Stimulated activated CD8-positive, alpha-beta memory T cell treated with anti-CD3 and anti-CD28 coated beads, Interleukin-12 subunit alpha, Interleukin-12 subunit beta, amount 100 ng/mL, for 1 hour (primary cell): Measurements from ENCODE around the gene POLR2J.
A peak's percentile ranks its signal among the peaks of the same experiment; 100 is the strongest.
"Not testable (repeated sequence)": the region's sequence is repeated elsewhere in the genome, so short reads cannot be mapped to it uniquely, and the experiment has no call there.

Experiments
- DNase-seq: peaks from one replicate; pipeline ENCODE4 v3.0.0-alpha.2; 2020; ENCODE audit warnings: low read depth

POLR2J gene

GRCh38 chr7:102478314-102479208, at the start of gene POLR2J:
Gene POLR2J, minus strand, starts transcription at chr7:102478922. Its CDS starts 62 bp downstream, at chr7:102478860.
- peak; percentile 81 for DNase-seq

- DNase-seq = not testable (repeated sequence)
Observed at GRCh38 chr7:102527822-102528793, 49.4 kb upstream of the POLR2J start.

- DNase-seq = not testable (repeated sequence)
Observed at GRCh38 chr7:102527182-102527581, 48.5 kb upstream of the POLR2J start.

GRCh38 chr7:102524803-102525202, 46.1 kb upstream of the POLR2J start:
- not testable (repeated sequence) for DNase-seq

DNA sequence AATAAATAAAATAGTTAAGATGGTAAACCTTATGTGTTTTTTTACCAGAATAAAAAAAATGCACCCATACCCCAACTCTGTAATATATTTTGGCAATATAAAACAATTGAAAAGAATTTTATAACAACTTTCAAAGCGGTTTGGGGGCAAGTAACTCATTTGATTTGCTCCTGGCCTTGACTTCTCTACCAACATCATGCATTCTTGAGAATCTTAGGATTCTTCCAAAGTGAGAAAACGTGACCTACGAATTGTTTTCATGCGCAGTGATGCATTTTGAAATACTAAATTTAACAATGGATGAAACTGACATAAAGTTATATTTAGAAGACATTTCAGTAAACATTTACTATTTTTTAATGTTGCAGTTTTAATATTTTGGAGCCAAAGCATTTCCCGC, 42.1 kb upstream of the POLR2J start:
- not testable (repeated sequence) for DNase-seq

- not testable (repeated sequence) for DNase-seq
Observed at GRCh38 chr7:102517550-102518147, 38.9 kb upstream of the POLR2J start, which contains the start of gene RASA4B. Gene RASA4B, minus strand, starts transcription at chr7:102517777. Its CDS starts 67 bp downstream, at chr7:102517710.

DNA sequence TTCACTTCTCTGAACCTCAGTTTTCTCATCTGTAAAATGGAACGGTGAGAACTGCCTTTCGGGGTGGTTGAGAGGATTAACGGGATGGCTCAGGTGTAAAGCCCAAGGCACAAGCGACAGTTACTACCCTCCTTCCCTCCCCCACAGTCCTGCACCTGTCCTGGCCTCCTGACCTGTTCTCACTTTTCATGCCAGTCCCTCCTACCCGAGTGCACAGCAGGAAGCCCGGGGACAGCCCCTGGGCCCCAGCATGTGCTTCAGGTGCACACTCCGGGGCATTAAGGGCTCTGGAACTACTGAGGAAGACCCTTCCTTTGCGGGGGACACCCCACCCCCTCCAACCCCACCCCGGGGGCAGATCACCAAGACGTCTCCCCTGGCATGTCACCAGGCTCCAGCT, 38.2 kb upstream of the POLR2J start:
- not testable (repeated sequence) for DNase-seq

- DNase-seq = not testable (repeated sequence)
Observed at GRCh38 chr7:102515889-102516288, 37.2 kb upstream of the POLR2J start.

DNA sequence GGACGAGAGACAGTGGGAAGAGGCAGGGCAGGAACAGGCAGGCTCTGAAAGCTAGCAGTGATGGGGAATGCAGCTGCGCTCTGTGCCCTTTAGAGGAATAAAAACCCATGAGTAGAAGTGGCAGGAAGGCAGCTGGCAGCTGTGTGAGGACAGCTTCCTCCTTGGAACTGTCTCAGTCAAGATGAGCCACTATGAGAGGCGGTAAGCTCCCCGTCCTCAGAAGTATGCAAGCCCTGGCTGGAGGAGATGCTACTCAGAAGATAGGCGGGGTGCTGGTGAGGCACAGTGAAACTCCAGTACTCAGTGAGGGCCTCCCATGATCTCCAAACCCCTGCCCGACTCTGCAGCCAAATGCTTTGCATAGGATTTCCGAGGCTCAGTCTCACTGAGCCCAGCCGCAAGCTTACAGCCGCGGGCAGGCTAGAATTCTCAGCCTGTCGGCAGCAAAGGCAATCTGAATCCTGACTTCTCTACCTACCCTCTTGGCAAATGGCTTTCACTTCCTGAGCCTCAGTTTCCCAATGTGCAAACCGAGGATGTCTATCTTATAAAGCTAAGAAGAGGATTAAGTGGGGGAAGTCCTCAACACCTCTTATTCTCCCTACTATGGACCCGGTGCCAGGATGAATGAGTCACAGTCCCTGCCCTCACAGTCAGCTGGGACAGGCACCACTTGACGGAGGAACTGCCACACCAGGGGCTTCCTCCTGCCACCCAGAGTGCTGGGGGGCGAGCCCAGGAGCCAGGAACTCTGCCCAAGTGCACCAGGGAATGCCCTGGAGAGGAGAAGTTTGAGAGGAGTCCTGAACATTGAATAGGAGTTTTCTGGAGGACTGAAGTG, 36.4 kb upstream of the POLR2J start:
- not testable (repeated sequence) for DNase-seq

DNA sequence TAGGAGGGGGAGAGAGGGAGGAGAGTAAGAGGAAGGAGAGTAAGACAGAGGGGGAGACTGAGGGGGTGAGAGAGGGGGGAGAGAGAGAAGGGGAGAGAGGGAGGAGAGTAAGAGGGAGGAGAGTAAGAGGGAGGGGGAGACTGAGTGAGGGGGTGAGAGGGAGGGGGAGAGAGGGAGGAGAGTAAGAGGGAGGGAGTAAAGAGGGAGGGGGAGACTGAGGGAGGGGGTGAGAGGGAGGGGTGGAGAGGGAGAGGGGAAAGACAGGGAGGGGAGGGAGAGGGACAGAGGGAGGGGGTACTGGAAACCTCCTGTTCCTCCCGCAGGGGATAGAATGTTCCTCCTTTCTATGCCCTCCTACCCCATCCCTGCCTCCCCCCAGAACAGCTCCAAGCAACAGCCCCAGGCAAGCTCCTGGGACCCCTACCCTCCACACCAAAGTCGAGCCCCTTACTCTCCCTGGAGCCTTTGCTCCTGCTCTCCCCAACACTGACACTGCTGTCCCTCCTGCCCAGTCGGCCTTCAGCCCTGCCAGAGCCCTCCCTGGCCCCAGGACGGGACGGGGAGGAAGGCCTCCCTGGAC, 34.0 kb upstream of the POLR2J start:
- not testable (repeated sequence) for DNase-seq

- DNase-seq = not testable (repeated sequence)
Observed at GRCh38 chr7:102511860-102512522, 33.3 kb upstream of the POLR2J start.

DNA sequence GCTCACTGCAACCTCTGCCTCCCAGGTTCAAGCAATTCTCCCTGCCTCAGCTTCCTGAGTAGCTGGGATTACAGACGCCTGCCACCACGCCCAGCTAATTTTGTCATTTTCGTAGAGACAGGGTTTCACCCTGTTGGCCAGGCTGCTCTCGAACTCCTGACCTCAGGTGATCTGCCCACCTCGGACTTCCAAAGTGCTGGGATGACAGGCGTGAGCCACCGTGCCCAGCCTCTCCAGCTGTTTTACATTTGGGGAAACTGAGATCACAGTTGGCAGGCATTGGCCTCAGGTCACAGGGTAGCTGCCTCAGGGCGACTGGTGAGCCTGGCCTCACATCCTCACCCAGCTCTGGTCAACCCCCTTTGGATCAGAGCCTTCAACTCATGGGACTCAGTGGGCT, 31.9 kb upstream of the POLR2J start:
- DNase-seq = not testable (repeated sequence)

DNA sequence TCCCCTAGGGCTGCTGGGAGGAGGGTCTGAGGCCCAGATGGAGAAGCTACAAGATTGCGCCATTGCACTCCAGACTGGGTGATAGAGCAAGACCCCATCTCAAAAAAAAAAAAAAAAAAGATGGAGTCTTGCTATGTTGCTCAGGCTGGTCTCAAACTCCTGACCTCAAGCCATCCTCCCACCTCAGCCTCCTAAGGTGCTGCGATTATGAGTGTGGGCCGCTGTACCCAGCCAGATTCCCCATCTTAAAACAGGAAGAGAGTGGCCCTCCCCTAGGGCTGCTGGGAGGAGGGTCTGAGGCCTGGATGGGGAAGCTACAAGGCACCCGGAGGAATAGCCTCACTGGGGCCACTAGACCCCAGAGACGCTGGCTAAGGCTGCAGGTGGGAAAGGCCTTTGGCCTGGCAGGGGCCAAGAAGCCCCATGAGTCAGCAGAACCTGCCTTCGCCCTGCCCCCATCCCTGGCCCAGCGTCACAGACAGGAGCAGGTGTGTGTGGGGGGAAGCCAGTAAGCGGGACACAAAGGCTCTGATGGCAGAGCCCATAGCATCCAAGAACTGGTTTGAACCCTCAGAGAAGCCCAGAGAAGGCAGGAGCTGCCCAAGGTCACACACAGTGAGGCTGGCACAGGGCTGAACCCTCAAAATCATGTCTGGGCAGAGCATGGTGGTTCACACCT, 28.8 kb upstream of the POLR2J start:
- DNase-seq = not testable (repeated sequence)

GRCh38 chr7:102505298-102506185, 26.8 kb upstream of the POLR2J start:
- not testable (repeated sequence) for DNase-seq

- not testable (repeated sequence) for DNase-seq
Observed at GRCh38 chr7:102503141-102503540, 24.4 kb upstream of the POLR2J start.

GRCh38 chr7:102498321-102498720, 19.6 kb upstream of the POLR2J start:
- DNase-seq = not testable (repeated sequence)

- not testable (repeated sequence) for DNase-seq
Observed at GRCh38 chr7:102497308-102497707, 18.6 kb upstream of the POLR2J start.

GRCh38 chr7:102496861-102497260, 18.1 kb upstream of the POLR2J start:
- not testable (repeated sequence) for DNase-seq
